MM.1S (cell line): ENCODE measurements around the gene SELENON.
"Not testable (repeated sequence)": the region's sequence is repeated elsewhere in the genome, so short reads cannot be mapped to it uniquely, and the experiment has no call there.

Source experiments
- DNase-seq: peaks from one replicate; pipeline ENCODE4 v3.0.0-alpha.2; 2015
- H2AFZ ChIP-seq: fragments of 300-600 bp; sonication (generic); 2 replicates; pipeline ENCODE4 v1.6.0; 2016; ENCODE audit warnings: antibody characterized with exemption, low read length
- H3F3A ChIP-seq: fragments of 300-600 bp; sonication (generic); 2 replicates; pipeline ENCODE4 v1.6.1; 2016; ENCODE audit warnings: mild to moderate bottlenecking, antibody characterized with exemption, low read length, moderate library complexity, mixed read lengths; ENCODE audit not compliant: insufficient read depth
- H3K27ac ChIP-seq: fragments of 300-600 bp; sonication (generic); 2 replicates; pipeline ENCODE4 v1.5.1; 2016; ENCODE audit warnings: mild to moderate bottlenecking, low read length
- H3K27me3 ChIP-seq: fragments of 300-600 bp; sonication (generic); replicated peaks from 2 replicates; pipeline ENCODE4 v1.6.0; 2016; ENCODE audit warnings: low read length; ENCODE audit not compliant: insufficient read depth
- H3K36me3 ChIP-seq: fragments of 300-600 bp; sonication (generic); replicated peaks from 2 replicates; pipeline ENCODE4 v1.6.1; 2016; ENCODE audit warnings: mild to moderate bottlenecking, low read length, mixed read lengths; ENCODE audit not compliant: insufficient read depth
- H3K4me1 ChIP-seq: fragments of 300-600 bp; sonication (generic); 2 replicates; pipeline ENCODE4 v1.6.1; 2016; ENCODE audit warnings: low read length, mixed read lengths
- H3K4me2 ChIP-seq: fragments of 300-600 bp; sonication (generic); 2 replicates; pipeline ENCODE4 v1.6.0; 2016; ENCODE audit warnings: low read depth, low read length
- H3K4me3 ChIP-seq: fragments of 300-600 bp; sonication (generic); 2 replicates; pipeline ENCODE4 v1.5.1; 2016; ENCODE audit warnings: low read length, mixed read lengths
- H3K79me2 ChIP-seq: fragments of 300-600 bp; sonication (generic); 2 replicates; pipeline ENCODE4 v1.6.1; 2016; ENCODE audit warnings: mixed run types, low read length, mixed read lengths
- H3K9ac ChIP-seq: fragments of 300-600 bp; sonication (generic); 2 replicates; pipeline ENCODE4 v1.6.1; 2016; ENCODE audit warnings: low read length, mixed read lengths
- H3K9me2 ChIP-seq: fragments of 300-600 bp; sonication (generic); replicated peaks from 2 replicates; pipeline ENCODE4 v1.6.1; 2016; ENCODE audit warnings: mild to moderate bottlenecking, low read length, mixed read lengths; ENCODE audit not compliant: insufficient read depth
- H3K9me3 ChIP-seq: fragments of 300-600 bp; sonication (generic); replicated peaks from 2 replicates; pipeline ENCODE4 v1.6.1; 2016; ENCODE audit warnings: mild to moderate bottlenecking, low read length, mixed read lengths; ENCODE audit not compliant: insufficient read depth
- H4K20me1 ChIP-seq: fragments of 300-600 bp; sonication (generic); 2 replicates; pipeline ENCODE4 v1.6.1; 2016; ENCODE audit warnings: mild to moderate bottlenecking, low read length, moderate library complexity, mixed read lengths; ENCODE audit not compliant: insufficient read depth
- EZH2 ChIP-seq: fragments of 300-600 bp; sonication (generic); optimal IDR thresholded peaks from 2 replicates; pipeline ENCODE3; 2017; ENCODE audit warnings: low read depth, mild to moderate bottlenecking, antibody characterized with exemption, low read length, mixed read lengths
- EZH2phosphoT487 ChIP-seq: fragments of 300-600 bp; sonication (generic); IDR thresholded peaks from 2 replicates; pipeline ENCODE4 v1.6.1; 2018; ENCODE audit warnings: antibody characterized with exemption, low read length
- TF ChIP-seq, protein P1 (sequence below): fragments of 300-600 bp; sonication (generic); IDR thresholded peaks from 2 replicates; pipeline ENCODE4 v1.5.1; 2016; ENCODE audit warnings: antibody characterized with exemption, low read length, mixed read lengths

SELENON gene

DNA sequence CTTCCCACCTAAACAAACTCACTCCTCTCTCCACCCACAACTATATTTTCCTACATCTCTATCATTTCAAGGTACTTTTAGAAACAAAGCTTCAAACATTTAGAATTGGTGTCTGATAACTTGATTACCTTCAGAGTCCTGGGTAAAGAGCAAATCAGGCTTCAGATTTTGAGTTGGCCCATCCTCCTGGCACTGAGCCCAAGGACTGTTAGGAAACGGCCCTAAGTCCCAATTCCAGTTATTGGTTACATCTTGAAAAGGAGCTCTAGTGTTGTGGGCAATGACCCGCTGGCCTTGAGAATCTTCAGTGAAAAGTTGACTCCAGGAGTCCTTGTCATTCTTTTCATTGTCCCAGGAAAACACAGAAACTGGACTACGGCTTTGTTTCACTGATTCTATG is 34.9 kb downstream of the SELENON start:
- H3K79me2 ChIP-seq: no peaks in the 10 kb centered on the region
- no peak overlapping the region for H3K4me2 ChIP-seq

DNA sequence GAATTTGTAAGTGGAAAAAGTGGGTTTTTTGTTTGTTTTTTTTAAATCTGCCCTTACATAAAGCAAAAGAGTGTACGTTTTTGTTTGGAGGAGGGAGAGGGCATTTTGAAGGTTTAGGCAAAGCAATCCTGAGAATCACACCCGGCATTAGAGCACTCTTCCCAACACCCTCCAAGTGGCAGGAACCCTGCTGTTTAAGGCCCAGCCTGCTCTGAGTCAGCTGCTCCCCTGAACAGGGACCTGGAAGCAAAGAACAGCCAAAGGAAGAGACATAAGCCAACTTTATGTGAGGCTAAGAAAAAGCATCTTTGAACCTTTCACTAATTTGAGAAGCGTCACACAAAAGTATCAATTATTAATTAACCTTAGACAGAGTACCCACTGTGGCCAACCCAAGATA is 36.7 kb downstream of the SELENON start:
- no peaks in the 10 kb centered on the region for H3K9me2 ChIP-seq
- no peak for TF ChIP-seq EZH2
- TF ChIP-seq, protein P1, sequence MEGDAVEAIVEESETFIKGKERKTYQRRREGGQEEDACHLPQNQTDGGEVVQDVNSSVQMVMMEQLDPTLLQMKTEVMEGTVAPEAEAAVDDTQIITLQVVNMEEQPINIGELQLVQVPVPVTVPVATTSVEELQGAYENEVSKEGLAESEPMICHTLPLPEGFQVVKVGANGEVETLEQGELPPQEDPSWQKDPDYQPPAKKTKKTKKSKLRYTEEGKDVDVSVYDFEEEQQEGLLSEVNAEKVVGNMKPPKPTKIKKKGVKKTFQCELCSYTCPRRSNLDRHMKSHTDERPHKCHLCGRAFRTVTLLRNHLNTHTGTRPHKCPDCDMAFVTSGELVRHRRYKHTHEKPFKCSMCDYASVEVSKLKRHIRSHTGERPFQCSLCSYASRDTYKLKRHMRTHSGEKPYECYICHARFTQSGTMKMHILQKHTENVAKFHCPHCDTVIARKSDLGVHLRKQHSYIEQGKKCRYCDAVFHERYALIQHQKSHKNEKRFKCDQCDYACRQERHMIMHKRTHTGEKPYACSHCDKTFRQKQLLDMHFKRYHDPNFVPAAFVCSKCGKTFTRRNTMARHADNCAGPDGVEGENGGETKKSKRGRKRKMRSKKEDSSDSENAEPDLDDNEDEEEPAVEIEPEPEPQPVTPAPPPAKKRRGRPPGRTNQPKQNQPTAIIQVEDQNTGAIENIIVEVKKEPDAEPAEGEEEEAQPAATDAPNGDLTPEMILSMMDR: no peak
- no peak for TF ChIP-seq EZH2phosphoT487
- H3K9ac ChIP-seq: no peak overlapping the region
- H3K36me3 ChIP-seq: no peaks in the 10 kb centered on the region; the same call in 1 of the 2 replicates
- no peak overlapping the region for H3K4me2 ChIP-seq
- no peak for DNase-seq
- H4K20me1 ChIP-seq: no peaks in the 10 kb centered on the region
- H3K4me1 ChIP-seq: no peaks in the 10 kb centered on the region
- H2AFZ ChIP-seq: no peak overlapping the region
- no peaks in the 10 kb centered on the region for H3K27me3 ChIP-seq
- H3K79me2 ChIP-seq: no peaks in the 10 kb centered on the region
- no peaks in the 10 kb centered on the region for H3F3A ChIP-seq
- H3K27ac ChIP-seq: no peak overlapping the region
- H3K9me3 ChIP-seq: no peaks in the 10 kb centered on the region
- no peak overlapping the region for H3K4me3 ChIP-seq

More for the DNA sequence above, 34.9 kb downstream of the SELENON start:
- no peaks in the 10 kb centered on the region for H3K4me1 ChIP-seq
- no peak for DNase-seq
- no peaks in the 10 kb centered on the region for H4K20me1 ChIP-seq
- no peak overlapping the region for H2AFZ ChIP-seq
- peaks cover 3% of the 10 kb centered on the region for H3K36me3 ChIP-seq
- H3K27me3 ChIP-seq: no peaks in the 10 kb centered on the region
- H3K27ac ChIP-seq: no peak overlapping the region
- no peaks in the 10 kb centered on the region for H3F3A ChIP-seq
- no peaks in the 10 kb centered on the region for H3K9me3 ChIP-seq
- no peak overlapping the region for H3K9ac ChIP-seq
- H3K9me2 ChIP-seq: no peaks in the 10 kb centered on the region
- no peak overlapping the region for H3K4me3 ChIP-seq
- no peak for TF ChIP-seq EZH2phosphoT487
- TF ChIP-seq, protein P1: no peak
- TF ChIP-seq EZH2: no peak

DNA sequence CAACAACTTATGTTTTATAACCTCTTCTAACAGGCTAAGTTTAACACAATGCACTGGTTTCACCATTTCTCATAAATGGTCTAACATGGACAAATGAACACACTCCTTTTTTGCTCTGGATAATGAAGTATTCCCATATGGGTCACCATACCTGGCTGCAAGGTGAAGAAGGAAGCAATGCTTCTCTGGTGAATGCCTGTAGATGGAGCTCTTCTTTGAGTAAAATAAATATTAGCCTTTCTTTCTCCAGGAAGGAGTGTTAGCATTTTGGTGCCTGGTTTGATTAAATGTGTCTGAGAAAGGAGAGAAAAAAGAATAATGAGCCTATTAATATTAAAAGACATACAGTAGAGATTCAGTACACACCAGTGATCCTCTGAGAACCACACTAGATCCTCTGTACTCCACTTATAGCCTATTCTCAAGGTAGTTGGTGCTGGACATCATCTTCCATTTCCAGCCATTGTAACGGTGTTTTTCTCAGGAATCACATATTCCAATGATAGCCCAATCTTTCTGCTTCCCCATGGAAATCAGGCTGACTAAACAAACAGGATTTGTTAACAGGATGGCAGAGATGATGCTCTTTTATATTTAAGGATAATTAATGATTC is 37.4 kb downstream of the SELENON start:
- H3K4me2 ChIP-seq: no peak overlapping the region
- H3K4me3 ChIP-seq: no peak overlapping the region
- H3K27me3 ChIP-seq: no peaks in the 10 kb centered on the region
- H3K36me3 ChIP-seq: no peaks in the 10 kb centered on the region; the same call in 1 of the 2 replicates
- H3K9me2 ChIP-seq: no peaks in the 10 kb centered on the region
- no peak overlapping the region for H2AFZ ChIP-seq
- DNase-seq: no peak
- H3K9ac ChIP-seq: no peak overlapping the region
- no peak overlapping the region for H3K27ac ChIP-seq
- no peaks in the 10 kb centered on the region for H4K20me1 ChIP-seq
- no peaks in the 10 kb centered on the region for H3K9me3 ChIP-seq
- H3F3A ChIP-seq: no peaks in the 10 kb centered on the region
- no peaks in the 10 kb centered on the region for H3K79me2 ChIP-seq
- TF ChIP-seq, protein P1: peak; percentile 42
- TF ChIP-seq EZH2 (no peak), EZH2phosphoT487 (no peak)
- H3K4me1 ChIP-seq: no peaks in the 10 kb centered on the region

DNA sequence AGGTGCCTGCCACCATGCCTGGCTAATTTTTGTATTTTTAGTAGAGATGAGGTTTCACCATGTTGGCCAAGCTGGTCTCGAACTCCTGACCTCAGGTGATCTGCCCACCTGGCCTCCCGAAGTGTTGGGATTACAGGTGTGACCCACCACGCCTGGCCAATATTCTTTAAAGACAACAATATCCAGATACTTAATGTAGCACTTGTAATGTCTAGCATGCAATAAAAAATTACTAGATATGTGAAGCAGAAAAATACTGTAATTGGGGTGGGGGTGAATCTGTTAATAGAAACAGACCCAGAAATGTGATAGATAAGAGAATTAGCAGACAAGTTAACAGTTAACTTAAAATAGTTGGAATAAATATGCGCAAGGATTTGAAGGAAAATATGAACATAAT is 39.8 kb downstream of the SELENON start:
- not testable (repeated sequence) for H3K4me1 ChIP-seq, DNase-seq, H3K9me2 ChIP-seq, H3K27ac ChIP-seq, H3K27me3 ChIP-seq, H2AFZ ChIP-seq, H3K4me2 ChIP-seq, H3K79me2 ChIP-seq, H4K20me1 ChIP-seq, H3K36me3 ChIP-seq, H3F3A ChIP-seq, H3K4me3 ChIP-seq, H3K9ac ChIP-seq, H3K9me3 ChIP-seq
